K562 (cell line): ENCODE data around the gene RBMX. TPM values are rescaled to one million over a fixed set of nuclear protein-coding genes. Genes with fewer than 3 reads are reported as not detected.
A peak's percentile ranks its signal among the peaks of the same experiment; 100 is the strongest.
"Not testable (repeated sequence)": the region's sequence is repeated elsewhere in the genome, so short reads cannot be mapped to it uniquely, and the experiment has no call there.

Experiments used
- ATAC-seq: fragments of 200-7000 bp; cut with Tn5 transposase; 3 replicates; pipeline ENCODE4 v1.9.1; 2020; ENCODE audit warnings: moderate library complexity
- BruUV-seq: library from RNA; stranded (reverse); fragments of 400-500 nt; replicated peaks from 2 replicates; lab custom pipeline; 2021; lab: Mats Ljungman, UMichigan
- CTCF ChIA-PET: fragments of 300-600 bp; formaldehyde crosslinking; extraction: SDS; loops from one replicate; lab custom pipeline; 2021; ENCODE audit warnings: low intra/inter-chr PET ratio; lab: Yijun Ruan, JAX
- POLR2A ChIA-PET: fragments of 300-600, 350-650 bp; sonication (Branson Sonifier 250); formaldehyde crosslinking; extraction: SDS; loops from one replicate; lab custom pipeline; 2021; ENCODE audit warnings: antibody characterized with exemption, inconsistent platforms; lab: Yijun Ruan, JAX
- DNase-seq, 4 experiments: peaks; one replicate each; pipeline versions ENCODE4 v3.0.0 to v3.0.0-alpha.2; 2011 to 2018; ENCODE audit warnings: low spot score in 3 of 4, mixed read lengths in 3 of 4; ENCODE audit errors: extremely low read depth in 1 of 4
- FAIRE-seq: peaks from 2 replicates; lab custom pipeline; 2011; peaks lifted over from hg19 to GRCh38; lab: Jason Lieb, UNC
- H2AFZ ChIP-seq: 2 replicates; pipeline ENCODE4 v1.6.0; 2011; ENCODE audit warnings: low read depth, low read length, control low read depth, inconsistent platforms
- H3K27ac ChIP-seq: fragments of 200-600 bp; 3 replicates; pipeline ENCODE4 v1.8.0; 2011; ENCODE audit warnings: low read depth, mild to moderate bottlenecking, control low read depth, inconsistent platforms, low read length, moderate library complexity, mixed read lengths; ENCODE audit errors: extremely low read depth
- H3K27me3 ChIP-seq, 2 experiments: fragments of 300-600 bp in 1 of 2; 2 replicates in 1 of 2; 3 replicates in 1 of 2; pipeline versions ENCODE4 v1.6.0 to v1.8.0; 2011; ENCODE audit warnings: inconsistent platforms in 2 of 2, low read length in 2 of 2, mild to moderate bottlenecking in 1 of 2, mixed read lengths in 1 of 2, moderate library complexity in 1 of 2; ENCODE audit not compliant: control insufficient read depth in 2 of 2, insufficient read depth in 2 of 2
- H3K36me3 ChIP-seq: fragments of 300-600 bp; 3 replicates; pipeline ENCODE4 v1.8.0; 2011; ENCODE audit warnings: mild to moderate bottlenecking, low read length, inconsistent platforms; ENCODE audit not compliant: control insufficient read depth, insufficient read depth
- H3K4me1 ChIP-seq, 2 experiments: fragments of 200-600 bp in 1 of 2; replicated peaks in 1 of 2; 2 replicates in 1 of 2; 3 replicates in 1 of 2; pipeline versions ENCODE4 v1.5.1 to v1.8.0; 2011; ENCODE audit warnings: inconsistent platforms in 2 of 2, low read length in 2 of 2, mild to moderate bottlenecking in 1 of 2, mixed read lengths in 1 of 2, moderate library complexity in 1 of 2; ENCODE audit not compliant: control insufficient read depth in 2 of 2, insufficient read depth in 2 of 2
- H3K4me2 ChIP-seq: 2 replicates; pipeline ENCODE4 v1.6.1; 2011; ENCODE audit warnings: low read length, control low read depth, inconsistent platforms, mixed read lengths; ENCODE audit not compliant: insufficient read depth
- H3K4me3 ChIP-seq: fragments of 200-600 bp; sonication (generic), shearing (Covaris generic); 2 replicates; pipeline ENCODE4 v1.5.1; 2016; ENCODE audit warnings: control low read depth, inconsistent platforms
- H3K79me2 ChIP-seq: fragments of 200-600 bp; 3 replicates; pipeline ENCODE4 v1.8.0; 2011; ENCODE audit warnings: low read length, inconsistent platforms; ENCODE audit not compliant: control insufficient read depth, insufficient read depth
- H3K9ac ChIP-seq, 2 experiments: 2 replicates each; pipeline versions ENCODE4 v1.6.0 to v1.6.1; 2011; ENCODE audit warnings: low read depth in 2 of 2, low read length in 2 of 2, control low read depth in 1 of 2, inconsistent platforms in 1 of 2, mild to moderate bottlenecking in 1 of 2, mixed read lengths in 1 of 2; ENCODE audit not compliant: insufficient read depth in 1 of 2
- H3K9me1 ChIP-seq: one replicate; pipeline ENCODE4 v1.6.0; 2011; ENCODE audit warnings: inconsistent platforms, mild to moderate bottlenecking, low read length, moderate library complexity; ENCODE audit not compliant: control insufficient read depth, insufficient read depth
- H3K9me3 ChIP-seq: replicated peaks from 2 replicates; pipeline ENCODE4 v1.5.1; 2011; ENCODE audit warnings: low read depth, low read length, inconsistent platforms; ENCODE audit not compliant: control insufficient read depth, insufficient read depth
- H4K20me1 ChIP-seq: replicated peaks from 2 replicates; pipeline ENCODE4 v1.6.1; 2011; ENCODE audit warnings: low read length, inconsistent platforms, mixed read lengths; ENCODE audit not compliant: control insufficient read depth, insufficient read depth
- CBFB ChIP-seq: sonication (generic); formaldehyde crosslinking; IDR thresholded peaks from 2 replicates; pipeline ENCODE4 v1.4.0; 2020; ENCODE audit warnings: mild to moderate bottlenecking, missing genetic modification reagents
- DDX20 ChIP-seq: fragments of 450-650 bp; IDR thresholded peaks from 2 replicates; pipeline ENCODE4 v1.6.1; 2016; ENCODE audit warnings: missing genetic modification characterization, low read depth, mild to moderate bottlenecking, missing compliant biosample characterization, moderate library complexity
- SNRNP70 ChIP-seq: fragments of 200-400 bp; formaldehyde crosslinking; optimal IDR thresholded peaks from 2 replicates; pipeline ENCODE3; 2017; ENCODE audit warnings: low read depth, low read length
- ZBTB40 ChIP-seq, 2 experiments: fragments of 450-650 bp in 1 of 2; sonication (generic) in 1 of 2; formaldehyde crosslinking in 1 of 2; IDR thresholded peaks; 2 replicates each; pipeline versions ENCODE4 v1.7.1 to v1.9.0; 2016 to 2022; ENCODE audit warnings: inconsistent platforms in 1 of 2, mild to moderate bottlenecking in 1 of 2, missing genetic modification reagents in 1 of 2
- WGBS: fragments of 100-300 bp; shearing (Covaris generic); methylation state at CpG from one replicate; pipeline ENCODE4 v1.1.6; 2016; ENCODE audit warnings: low coverage, mixed read lengths; ENCODE audit not compliant: insufficient coverage; ENCODE audit errors: missing lambda C conversion rate; 5-methylcytosine and 5-hydroxymethylcytosine counted together
- in situ Hi-C: fragments of 300-500 bp; cut with MboI; formaldehyde crosslinking; loops from 4 replicates; pipeline ENCODE4 v1.15.0; 2018; ENCODE audit warnings: inconsistent platforms, mixed read lengths
- intact Hi-C: fragments of 100-400 bp; cut with micrococcal nuclease; formaldehyde crosslinking; loops from 2 replicates; pipeline ENCODE4 v1.14.2; 2022
- polyA plus RNA-seq, 8 experiments: library from polyadenylated mRNA; depleted of rRNA in 4 of 8; stranded (reverse) in 5 of 8; unstranded in 3 of 8; fragments of >200 nt; fragmentation: Nextera tagmentation in 2 of 8; fragmentation: Illumina TruSeq in 1 of 8; extraction: Ambion mirVana in 2 of 8; extraction: Trizol in 1 of 8; gene quantifications; 2 replicates each; pipeline versions ENCODE4 v1.2.1 to v1.2.3, GENCODE V29; 2011 to 2014; ENCODE audit warnings: inconsistent platforms in 1 of 8, missing spikeins in 1 of 8
- total RNA-seq, 7 experiments: library from RNA; depleted of rRNA in 6 of 7; stranded (reverse); fragments of >200 nt in 6 of 7; fragmentation: Illumina TruSeq in 2 of 7; extraction: Trizol in 2 of 7; gene quantifications; 2 replicates each; pipeline versions ENCODE4 v1.2.1 to v1.2.3, GENCODE V29; 2011 to 2021; ENCODE audit warnings: low replicate concordance in 1 of 7

The RBMX gene
- total and polyA plus RNA-seq, 9 of the 15 experiments (the other 6 are each of a cell fraction or from before 2014, with no cell fraction given): 405 to 671 (median 540) TPM

GRCh38 chrX:136880452-136881013 is at the start of gene RBMX (continued):
- peak; percentile 66; the same call in 1 of the 2 replicates for TF ChIP-seq ZBTB40 (IDR thresholded peaks at IDR 0.05)
- TF ChIP-seq ZBTB40 (CRISPR knock-in tag; IDR thresholded peaks at IDR 0.05): no peak
- TF ChIP-seq CBFB: no peak
- TF ChIP-seq DDX20 (tag): no peak
- no peak for TF ChIP-seq SNRNP70

GRCh38 chrX:136921438-136921837 is 40.9 kb upstream of the RBMX start:
- H4K20me1 ChIP-seq, H3K9ac ChIP-seq, H3K27me3 ChIP-seq, H3K79me2 ChIP-seq, ATAC-seq, H3K27ac ChIP-seq, H3K4me2 ChIP-seq, H3K9me3 ChIP-seq, intact Hi-C loops, H3K9me1 ChIP-seq, CTCF ChIA-PET, FAIRE-seq, BruUV-seq, H3K4me1 ChIP-seq, DNase-seq, H3K4me3 ChIP-seq, H2AFZ ChIP-seq: not testable (repeated sequence)
- in situ Hi-C loops: loop anchor here (10.0 kb wide), 1 partner anchor 207 kb away; no protein-coding TSS in a partner anchor
- H3K36me3 ChIP-seq: peaks cover 20% of the 10 kb centered on the region; the same call in 2 of the 3 replicates
- POLR2A ChIA-PET: interaction anchor here (0.7 to 1.3 kb wide), 3 partner anchors 41 to 50 kb away, joined by 3 to 10 read pairs (median 3); partner anchors contain the start of gene RBMX
- WGBS: no CpG with 5 or more reads among the region's 25 CpGs
